ENCODE results near the gene CRADD.

- TF ChIP-seq CTCF (IDR thresholded peaks at IDR 0.05) (no peak), POLR2A (IDR thresholded peaks at IDR 0.05) (no peak)
Observed at GRCh38 chr12:93870020-93870795, 193.0 kb downstream of the CRADD start.
